ENCODE results near the gene IRF2BPL. TPM values are rescaled to one million over a fixed set of nuclear protein-coding genes. Genes with fewer than 3 reads are reported as not detected.

IRF2BPL gene
- total RNA-seq, 1 experiment from 2014 or later, result 24.7 TPM

DNA sequence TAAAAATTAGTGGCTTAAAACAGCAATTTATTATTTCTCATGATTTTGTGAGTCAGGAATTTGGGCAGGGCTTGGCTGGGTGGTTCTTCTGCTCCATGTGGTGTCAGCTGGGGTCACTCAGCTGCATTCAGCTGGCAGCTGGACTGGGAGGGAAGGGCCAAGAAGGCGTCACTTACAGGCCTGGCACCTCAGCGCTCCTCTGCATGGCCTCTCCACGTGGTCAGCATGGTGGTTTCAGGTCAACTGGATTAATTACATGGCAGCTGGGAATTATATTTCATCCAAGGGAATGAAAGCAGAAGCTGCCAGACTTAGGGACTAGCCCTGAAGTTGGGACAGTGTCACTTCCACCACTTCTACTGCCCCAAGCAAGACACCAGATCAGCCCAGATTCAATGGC, 27.5 kb upstream of the IRF2BPL start:
- H3K36me3 ChIP-seq (ENCODE audit: control insufficient read depth, insufficient read depth, low read length), result no peaks in the 10 kb centered on the region
- no peak overlapping the region for H3K4me3 ChIP-seq (ENCODE audit: low read depth, low read length)
- no peaks in the 10 kb centered on the region for H3K9me3 ChIP-seq
- no peaks in the 10 kb centered on the region for H3K27me3 Mint-ChIP-seq (ENCODE audit: insufficient read depth, unreplicated experiment)
- ChIA-PET CTCF (no interaction called here), POLR2A (no interaction called here)
- H3K27me3 ChIP-seq (replicated peaks; ENCODE audit: control insufficient read depth, insufficient read depth, low read length), result no peaks in the 10 kb centered on the region
- H3K9me3 Mint-ChIP-seq (ENCODE audit: unreplicated experiment), result no peaks in the 10 kb centered on the region
- no peaks in the 10 kb centered on the region for H3K36me3 Mint-ChIP-seq (ENCODE audit: insufficient read depth, unreplicated experiment)
- H3K4me3 Mint-ChIP-seq (ENCODE audit: unreplicated experiment), result no peak overlapping the region
- intact Hi-C loops (cut with micrococcal nuclease; ENCODE audit: unreplicated experiment), result no loop called here
- BruUV-seq (replicated peaks), result no TSS peak
- no peak overlapping the region for H3K27ac Mint-ChIP-seq (ENCODE audit: unreplicated experiment)
- peaks cover 6% of the 10 kb centered on the region; the same call in 1 of the 2 replicates for H3K4me1 ChIP-seq
- TF ChIP-seq CTCF (IDR thresholded peaks at IDR 0.05; ENCODE audit: insufficient read depth in 1 of 2, low read depth in 1 of 2, low read length in 1 of 2, severe bottlenecking in 1 of 2, unreplicated experiment in 1 of 2), result no peak
- no peak for DNase-seq
- H3K4me1 Mint-ChIP-seq (ENCODE audit: low read depth, unreplicated experiment), result peaks cover 5% of the 10 kb centered on the region

GRCh38 chr14:77055306-77055705, 26.8 kb upstream of the IRF2BPL start:
- H3K27me3 Mint-ChIP-seq (ENCODE audit: insufficient read depth, unreplicated experiment), result no peaks in the 10 kb centered on the region
- no peak for TF ChIP-seq CTCF (IDR thresholded peaks at IDR 0.05; ENCODE audit: insufficient read depth in 1 of 2, low read depth in 1 of 2, low read length in 1 of 2, severe bottlenecking in 1 of 2, unreplicated experiment in 1 of 2)
- H3K9me3 Mint-ChIP-seq (ENCODE audit: unreplicated experiment), result no peaks in the 10 kb centered on the region
- no peaks in the 10 kb centered on the region for H3K36me3 Mint-ChIP-seq (ENCODE audit: insufficient read depth, unreplicated experiment)
- no peak for DNase-seq
- Histone ChIP-seq H3K27me3 (replicated peaks; ENCODE audit: control insufficient read depth, insufficient read depth, low read length) (no peaks in the 10 kb centered on the region), H3K4me1 (peaks cover 6% of the 10 kb centered on the region; the same call in 1 of the 2 replicates), H3K36me3 (ENCODE audit: control insufficient read depth, insufficient read depth, low read length) (no peaks in the 10 kb centered on the region), H3K4me3 (ENCODE audit: low read depth, low read length) (no peak overlapping the region), H3K9me3 (no peaks in the 10 kb centered on the region)
- intact Hi-C loops (cut with micrococcal nuclease; ENCODE audit: unreplicated experiment), result no loop called here
- H3K4me1 Mint-ChIP-seq (ENCODE audit: low read depth, unreplicated experiment), result peaks cover 5% of the 10 kb centered on the region
- ChIA-PET CTCF (no interaction called here), POLR2A (no interaction called here)
- no TSS peak for BruUV-seq (replicated peaks)
- H3K27ac Mint-ChIP-seq (ENCODE audit: unreplicated experiment), result no peak overlapping the region
- no peak overlapping the region for H3K4me3 Mint-ChIP-seq (ENCODE audit: unreplicated experiment)

- BruUV-seq (replicated peaks), result no TSS peak
- Mint-ChIP-seq H3K4me3 (ENCODE audit: unreplicated experiment) (no peak overlapping the region), H3K27ac (ENCODE audit: unreplicated experiment) (no peak overlapping the region), H3K4me1 (ENCODE audit: low read depth, unreplicated experiment) (no peaks in the 10 kb centered on the region), H3K9me3 (ENCODE audit: unreplicated experiment) (no peaks in the 10 kb centered on the region), H3K27me3 (ENCODE audit: insufficient read depth, unreplicated experiment) (no peaks in the 10 kb centered on the region), H3K36me3 (ENCODE audit: insufficient read depth, unreplicated experiment) (no peaks in the 10 kb centered on the region)
- peak; percentile 79 to 84 for DNase-seq
- Histone ChIP-seq H3K4me1 (peaks cover 6% of the 10 kb centered on the region; the same call in 1 of the 2 replicates), H3K9me3 (no peaks in the 10 kb centered on the region), H3K36me3 (ENCODE audit: control insufficient read depth, insufficient read depth, low read length) (no peaks in the 10 kb centered on the region), H3K4me3 (ENCODE audit: low read depth, low read length) (no peak overlapping the region), H3K27me3 (replicated peaks; ENCODE audit: control insufficient read depth, insufficient read depth, low read length) (no peaks in the 10 kb centered on the region)
- intact Hi-C loops (cut with micrococcal nuclease; ENCODE audit: unreplicated experiment), result loop anchor here (1.0 kb wide), 4 partner anchors 15 to 177 kb away; no protein-coding TSS in a partner anchor
- POLR2A ChIA-PET, result no interaction called here
- TF ChIP-seq CTCF (IDR thresholded peaks at IDR 0.05; ENCODE audit: insufficient read depth in 1 of 2, low read depth in 1 of 2, low read length in 1 of 2, severe bottlenecking in 1 of 2, unreplicated experiment in 1 of 2), result peak; percentile 93 to 94
- CTCF ChIA-PET, result interaction anchor here (1.6 to 2.3 kb wide), 2 partner anchors 13 to 177 kb away, joined by 4 to 10 read pairs; no protein-coding TSS in a partner anchor
These were observed 24.7 kb upstream of the IRF2BPL start for GRCh38 chr14:77053046-77053841.
